GM18861 (cell line): ENCODE measurements around the gene GSTK1.
A peak's percentile ranks its signal among the peaks of the same experiment; 100 is the strongest.
"Not testable (repeated sequence)": the region's sequence is repeated elsewhere in the genome, so short reads cannot be mapped to it uniquely, and the experiment has no call there.

Source experiments
- ATAC-seq: cut with Tn5 transposase; IDR thresholded peaks from one replicate; pipeline ENCODE4 v1.9.1; 2021; ENCODE audit not compliant: unreplicated experiment

The GSTK1 gene

DNA sequence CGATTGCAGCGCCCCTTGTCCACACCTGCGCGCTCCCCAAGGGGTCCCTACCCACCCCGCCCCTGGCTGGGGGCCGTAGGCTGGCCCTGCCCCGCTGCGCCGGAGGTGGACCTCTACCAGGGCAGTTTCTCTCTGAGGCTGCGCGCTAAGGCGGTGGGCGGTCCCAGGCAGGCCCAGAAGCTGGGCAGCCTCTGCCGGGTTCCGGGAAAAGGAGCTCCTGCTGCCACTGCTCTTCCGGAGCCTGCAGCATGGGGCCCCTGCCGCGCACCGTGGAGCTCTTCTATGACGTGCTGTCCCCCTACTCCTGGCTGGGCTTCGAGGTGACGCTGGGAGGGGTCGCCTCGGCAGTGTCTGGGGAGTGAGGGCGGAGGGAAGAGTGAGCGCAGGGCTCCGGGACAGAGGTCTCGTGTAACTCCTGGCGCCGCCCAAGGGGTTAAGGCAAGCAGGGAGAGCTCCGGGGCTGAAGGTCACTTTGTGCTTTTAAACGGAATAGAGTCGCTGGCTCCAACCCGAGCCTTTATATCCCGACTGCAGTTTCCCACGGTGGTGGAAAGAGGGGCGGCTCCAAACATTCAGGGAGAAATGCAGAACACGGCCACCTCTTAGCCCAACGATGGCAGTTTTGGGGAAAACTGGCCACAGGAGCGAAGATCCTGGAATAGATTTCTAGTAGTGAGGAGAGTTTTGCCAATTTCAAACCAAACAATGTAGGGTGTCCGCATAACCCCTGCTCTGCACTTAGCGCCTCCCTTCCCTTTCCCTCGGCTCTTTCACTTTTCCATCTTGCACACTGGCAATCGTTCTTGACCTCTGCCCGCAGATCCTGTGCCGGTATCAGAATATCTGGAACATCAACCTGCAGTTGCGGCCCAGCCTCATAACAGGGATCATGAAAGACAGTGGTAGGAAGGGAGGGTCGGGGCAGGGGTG is at the start of gene GSTK1:
GSTK1 (plus strand) TSS at position 176 of the 930 bp plus-strand sequence; CDS start at position 249, 73 bp downstream.
- peak; percentile 98 for ATAC-seq

DNA sequence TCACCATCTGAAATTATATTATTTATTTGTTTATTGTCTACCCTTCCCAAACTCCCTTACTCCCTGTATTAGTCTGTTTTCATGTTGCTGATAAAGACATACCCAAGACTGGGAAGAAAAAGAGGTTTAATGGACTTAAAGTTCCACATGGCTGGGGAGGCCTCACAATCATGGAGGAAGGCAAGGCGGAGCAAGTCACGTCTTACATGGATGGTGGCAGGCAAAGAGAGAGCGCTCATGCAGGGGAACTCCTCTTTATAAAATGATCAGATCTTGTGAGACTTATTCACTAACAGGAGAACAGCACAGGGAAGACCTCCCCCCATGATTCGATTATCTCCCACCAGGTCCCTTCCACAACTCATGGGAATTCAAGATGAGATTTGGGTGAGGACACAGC is 49.8 kb upstream of the GSTK1 start:
- not testable (repeated sequence) for ATAC-seq

DNA sequence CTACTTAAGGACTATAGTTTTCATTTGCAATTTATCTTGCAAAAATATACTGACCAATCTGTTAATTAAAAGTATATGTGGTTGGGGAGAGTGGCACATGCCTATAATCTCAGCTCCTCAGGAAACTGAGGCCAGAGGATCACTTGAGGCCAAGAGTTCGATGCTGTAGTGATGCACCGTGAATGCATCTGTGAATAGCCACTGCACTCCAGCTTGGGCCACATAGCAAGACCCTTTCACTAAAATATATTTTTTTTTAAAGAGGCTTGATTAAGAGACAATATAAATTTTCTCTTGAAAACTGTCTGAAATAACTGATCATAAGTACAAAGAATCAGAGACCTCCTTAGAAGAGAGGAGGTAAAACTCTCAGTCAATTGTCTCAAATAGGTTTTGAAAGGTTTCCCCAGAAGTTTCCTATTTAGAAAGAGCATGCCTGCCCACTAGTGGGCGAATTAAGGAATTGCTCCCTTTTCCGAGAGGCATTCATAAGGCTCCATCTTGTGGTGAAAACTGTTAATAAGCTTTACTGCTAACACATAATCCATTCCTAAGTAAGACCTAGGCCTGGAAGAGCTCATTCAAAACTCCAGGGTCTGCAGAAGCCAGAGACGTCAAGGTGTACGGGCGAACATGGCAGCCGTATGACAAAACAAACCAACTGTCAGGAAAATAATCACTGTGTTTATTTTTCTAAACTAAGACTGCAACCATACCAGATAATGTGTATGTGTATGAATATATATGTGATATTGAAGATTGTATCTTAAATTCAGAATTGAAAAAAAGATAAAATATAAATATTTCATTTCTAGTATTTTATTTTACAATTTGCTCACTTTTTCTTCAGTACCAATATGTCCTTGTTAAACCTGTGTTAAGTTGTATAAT is 48.2 kb upstream of the GSTK1 start:
- peak; percentile 92 for ATAC-seq

DNA sequence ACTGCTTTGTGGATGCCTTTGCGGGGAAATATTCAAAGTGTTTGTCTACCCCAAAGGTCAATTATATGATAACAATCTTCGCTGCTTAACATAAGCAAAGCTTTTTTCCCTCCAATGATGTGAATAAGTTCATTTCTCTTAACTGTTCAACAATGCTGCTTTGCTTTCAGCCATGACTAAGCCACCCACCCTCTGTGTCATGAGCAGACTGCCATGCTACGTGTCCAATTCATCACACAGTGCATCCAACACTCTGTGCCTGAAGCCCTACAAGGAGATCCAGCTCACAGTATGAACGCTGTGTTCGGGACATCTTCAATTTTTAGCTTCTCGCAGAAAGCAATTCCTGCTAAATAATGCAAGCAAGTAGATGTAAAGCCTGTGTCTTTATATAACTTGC is 47.1 kb upstream of the GSTK1 start:
- ATAC-seq = no peak

DNA sequence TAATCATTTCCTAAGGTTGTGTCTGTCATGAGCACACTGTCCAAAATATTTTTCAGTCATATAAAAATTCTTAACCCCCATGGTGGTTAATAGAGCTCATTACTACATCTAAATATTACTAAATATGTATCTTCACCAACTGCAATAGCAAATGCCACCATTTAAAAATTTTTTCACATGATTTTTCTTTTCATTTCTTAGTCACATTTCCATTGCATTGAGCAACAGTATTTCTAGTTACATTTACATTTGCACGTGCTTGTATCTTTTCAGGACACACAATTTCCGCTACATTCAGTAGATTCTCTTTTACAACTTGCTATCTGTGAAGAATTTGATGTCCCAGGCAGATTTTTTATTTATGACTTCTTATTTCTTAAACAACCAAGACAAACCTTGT is 46.6 kb upstream of the GSTK1 start:
- ATAC-seq = no peak

DNA sequence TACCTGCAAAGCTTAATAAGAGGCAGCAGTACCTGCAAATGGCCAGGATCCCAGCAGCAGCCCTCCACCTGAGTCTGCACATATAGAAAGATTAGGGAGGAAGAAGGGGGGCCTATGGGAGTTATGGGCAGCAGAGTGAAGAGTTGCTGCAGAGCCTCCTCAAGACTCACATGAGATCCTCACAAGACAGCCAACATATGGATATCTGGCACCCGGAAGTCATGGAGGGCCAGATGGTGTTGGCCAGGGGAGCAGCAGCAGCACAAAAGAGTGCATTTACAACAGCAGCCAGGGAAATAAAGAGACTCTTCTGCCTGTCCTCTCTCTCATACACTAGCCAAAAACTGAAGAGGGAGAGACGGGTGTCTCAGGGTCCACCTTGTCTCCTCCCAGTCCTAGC is 45.4 kb upstream of the GSTK1 start:
- no peak for ATAC-seq

DNA sequence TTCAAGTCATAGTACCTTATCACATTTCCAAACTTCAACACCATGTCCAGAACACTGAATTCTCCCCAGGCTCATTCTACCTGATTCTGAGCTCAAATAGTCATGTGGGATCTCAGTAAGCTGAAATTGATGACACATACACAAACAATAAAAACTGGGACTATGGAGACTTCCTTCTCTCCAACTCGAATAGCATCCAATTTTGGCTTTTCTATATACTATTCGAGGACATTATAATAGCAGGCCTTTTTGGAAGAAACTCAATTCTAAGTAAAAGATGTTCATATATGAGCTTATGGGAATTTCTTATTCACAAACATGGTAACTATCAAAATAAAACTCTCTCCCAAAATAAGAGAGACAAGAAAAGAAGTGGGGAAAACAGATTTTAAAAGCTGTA is 42.0 kb upstream of the GSTK1 start:
- ATAC-seq = no peak

DNA sequence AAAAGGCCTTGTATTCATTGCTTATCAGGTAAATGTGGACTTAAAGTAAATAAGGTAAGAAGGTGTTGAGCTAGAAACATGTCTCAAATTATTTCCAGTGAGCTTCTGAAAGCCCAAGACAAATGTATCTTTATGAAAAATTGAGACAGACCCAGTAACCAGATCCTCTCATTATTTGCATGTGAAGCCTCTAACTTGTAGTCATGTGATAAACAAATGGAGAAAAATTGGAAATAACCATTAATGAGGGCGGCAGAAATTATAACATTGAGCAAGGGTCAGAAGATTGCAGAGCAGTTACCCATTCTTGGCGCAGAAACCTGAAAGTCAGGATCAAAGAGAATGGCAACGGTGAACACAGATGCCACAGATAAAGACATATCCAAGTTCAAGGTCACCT is 41.5 kb upstream of the GSTK1 start, which contains the start of gene TAS2R40:
TAS2R40 (plus strand) TSS at position 301 of the 400 bp plus-strand sequence; CDS start at position 343, 42 bp downstream.
- ATAC-seq = no peak

DNA sequence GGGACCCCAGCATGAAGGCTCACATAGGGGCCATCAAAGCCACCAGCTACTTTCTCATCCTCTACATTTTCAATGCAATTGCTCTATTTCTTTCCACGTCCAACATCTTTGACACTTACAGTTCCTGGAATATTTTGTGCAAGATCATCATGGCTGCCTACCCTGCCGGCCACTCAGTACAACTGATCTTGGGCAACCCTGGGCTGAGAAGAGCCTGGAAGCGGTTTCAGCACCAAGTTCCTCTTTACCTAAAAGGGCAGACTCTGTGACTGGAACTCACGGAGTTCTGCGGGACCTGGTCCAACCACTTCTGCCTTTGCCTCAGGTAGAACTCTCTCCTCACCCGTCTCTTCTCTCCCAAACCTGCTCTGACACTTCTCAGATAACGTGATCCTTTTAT is 40.5 kb upstream of the GSTK1 start:
- ATAC-seq = no peak

DNA sequence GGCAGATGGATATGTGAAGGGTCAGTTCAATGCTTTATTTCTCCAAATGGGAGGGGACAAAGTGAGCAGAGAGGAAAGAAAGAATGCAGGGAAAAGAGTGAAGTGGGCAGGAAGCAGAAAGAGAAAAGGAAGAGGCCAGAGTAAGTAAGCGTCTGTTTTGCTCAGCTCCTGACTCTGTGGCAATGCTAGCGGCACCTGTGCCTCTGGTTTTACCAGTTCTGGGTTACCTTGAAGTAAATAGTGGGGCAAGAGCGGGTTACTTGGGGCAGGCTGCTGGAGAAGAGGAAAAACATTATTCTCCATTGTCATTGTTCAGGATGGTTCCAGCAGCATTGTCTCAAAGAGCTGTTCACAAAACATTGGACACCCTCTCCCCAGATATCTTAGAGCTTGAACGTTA is 39.5 kb upstream of the GSTK1 start:
- ATAC-seq = no peak

DNA sequence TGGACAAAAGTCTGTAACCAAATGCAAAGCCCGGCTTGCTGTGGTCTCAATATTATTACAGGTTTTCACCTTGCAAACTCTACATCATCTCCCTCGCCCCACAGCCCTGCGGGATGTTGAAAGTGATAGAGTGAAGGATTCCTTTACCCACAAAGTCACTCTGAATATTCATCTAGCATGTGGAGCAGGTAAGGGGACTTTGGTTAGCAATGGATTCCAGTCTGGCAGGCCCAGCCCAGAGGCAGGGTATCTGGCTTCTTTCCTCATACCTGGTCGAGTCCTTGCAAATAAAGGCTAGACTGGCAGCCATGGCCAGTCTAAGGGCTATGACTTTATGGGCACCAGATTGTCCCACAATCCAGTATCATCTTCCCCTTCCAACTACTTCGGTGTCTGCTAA is 38.2 kb upstream of the GSTK1 start:
- ATAC-seq = no peak

DNA sequence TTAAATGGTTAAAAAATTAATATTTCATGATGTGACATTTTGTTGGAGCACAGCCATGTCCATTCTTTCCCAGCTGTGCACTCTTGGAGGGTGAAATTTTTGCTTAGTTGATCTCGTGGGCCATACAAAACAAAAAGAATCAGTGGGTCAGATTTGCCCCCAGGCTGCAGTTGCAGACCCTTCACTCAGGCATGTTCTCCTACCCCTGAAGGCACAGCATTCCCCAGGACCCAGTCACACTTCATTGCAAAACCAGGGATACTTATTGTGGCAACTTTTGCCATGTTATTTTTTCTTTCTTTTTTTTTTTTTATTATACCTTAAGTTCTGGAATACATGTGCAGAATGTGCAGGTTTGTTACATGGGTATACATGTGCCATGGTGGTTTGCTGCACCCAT is 35.4 kb upstream of the GSTK1 start:
- ATAC-seq = no peak

DNA sequence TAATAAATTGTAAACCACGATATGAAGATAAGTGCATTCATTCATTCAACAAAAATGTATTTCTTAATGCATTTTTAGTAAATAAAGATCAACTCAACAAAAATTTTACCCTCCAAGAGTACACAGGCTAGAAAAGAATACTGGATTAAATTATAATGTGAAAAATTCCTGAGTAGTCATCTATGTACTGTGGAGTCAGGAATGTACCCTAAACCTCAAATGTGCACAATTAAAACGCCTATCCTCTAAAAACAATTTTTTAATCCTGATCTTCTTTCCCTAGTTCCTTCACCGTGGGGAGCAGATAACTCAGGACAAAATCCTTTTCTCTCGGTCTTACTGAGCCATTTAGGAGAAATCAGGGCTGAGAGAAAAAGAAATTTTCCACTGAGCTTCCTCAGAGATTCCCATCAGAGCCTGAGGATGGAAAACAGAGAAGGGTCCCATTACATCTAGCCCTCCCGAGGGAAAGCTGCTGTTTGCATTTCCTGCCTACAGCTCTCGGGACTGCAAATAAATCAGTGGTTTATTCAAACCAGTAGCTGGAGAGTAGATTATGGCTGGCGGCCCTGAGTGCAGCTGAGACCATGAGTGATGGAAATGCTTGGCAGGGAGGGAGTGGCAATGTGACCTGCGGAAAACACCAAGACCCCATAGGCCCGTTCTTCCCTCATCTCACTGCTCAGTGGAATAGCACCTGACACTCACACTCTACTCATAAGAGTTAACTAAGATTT is 34.0 kb upstream of the GSTK1 start:
- ATAC-seq = no peak

DNA sequence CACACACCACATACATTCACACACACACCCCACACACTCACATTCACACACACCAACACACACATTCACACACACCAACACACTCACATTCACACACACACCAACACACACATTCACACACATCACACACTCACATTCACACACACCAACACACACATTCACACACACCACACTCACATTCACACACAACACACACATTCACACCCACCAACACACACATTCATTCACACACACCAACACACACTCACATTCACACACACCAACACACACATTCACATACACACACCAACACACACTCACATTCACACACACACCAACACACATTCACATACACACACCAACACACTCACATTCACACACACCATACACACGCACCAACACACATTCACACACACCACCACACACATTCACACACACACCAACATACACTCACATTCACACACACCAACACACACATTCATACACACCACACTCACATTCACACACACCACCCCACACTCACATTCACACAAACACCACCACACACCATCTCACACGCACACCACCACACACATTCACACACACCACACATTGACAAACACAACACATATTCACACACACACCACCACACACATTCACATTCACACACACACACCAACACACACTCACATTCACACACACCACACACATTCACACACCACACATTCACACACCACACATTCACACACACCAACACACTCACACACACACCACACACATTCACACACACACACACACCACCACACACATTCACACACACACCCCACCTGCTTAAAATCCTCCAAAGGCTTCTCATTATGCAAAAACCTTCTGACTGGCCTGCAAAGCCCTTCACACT is 32.4 kb upstream of the GSTK1 start:
- no peak for ATAC-seq

DNA sequence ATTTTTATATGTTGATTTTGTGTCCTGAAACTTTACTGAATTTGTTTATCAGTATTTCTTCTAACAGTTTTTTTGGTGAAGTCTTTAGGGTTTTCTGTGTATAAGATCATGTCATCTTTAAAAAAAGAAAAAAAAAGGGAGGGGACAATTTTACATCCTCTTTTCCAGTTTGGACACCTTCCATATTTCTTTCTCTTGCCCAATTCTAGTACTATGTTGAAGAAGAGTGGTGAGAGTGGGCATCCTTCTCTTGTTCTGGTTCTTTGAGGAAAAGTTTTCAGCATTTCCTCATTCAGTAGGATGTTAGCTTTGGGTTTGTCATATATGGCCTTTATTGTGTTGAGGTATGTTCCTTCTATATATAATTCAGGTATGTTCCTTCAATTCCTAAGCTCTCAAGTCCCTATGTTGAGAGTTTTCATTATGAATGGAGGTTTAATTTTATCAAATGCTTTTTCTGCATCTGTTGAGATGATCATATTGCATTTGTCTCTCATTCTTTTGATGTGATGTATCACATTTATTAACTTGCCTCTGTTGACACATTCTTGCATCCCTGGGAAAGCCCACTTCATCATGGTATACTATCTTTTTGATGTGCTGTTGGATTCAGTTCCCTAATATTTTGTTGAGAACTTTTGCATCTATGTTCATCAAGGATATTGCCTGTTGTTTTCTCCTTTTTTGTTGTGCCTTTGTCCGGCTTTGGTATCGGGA is 29.3 kb upstream of the GSTK1 start:
- ATAC-seq = no peak

DNA sequence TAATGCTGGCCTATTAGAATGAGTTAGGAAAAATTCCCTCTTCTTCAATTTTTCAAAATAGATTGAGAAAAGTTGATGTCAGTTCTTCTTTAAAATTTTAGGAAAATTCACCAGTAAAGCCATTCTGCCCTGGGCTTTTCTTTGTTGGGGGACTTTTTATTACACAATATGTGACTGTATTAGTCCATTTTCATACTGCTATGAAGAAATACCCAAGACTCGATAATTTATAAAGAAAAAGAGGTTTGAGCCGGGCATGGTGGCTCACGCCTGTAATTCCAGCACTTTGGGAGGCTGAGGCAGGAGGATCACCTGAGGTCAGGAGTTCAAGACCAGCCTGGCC is 28.7 kb upstream of the GSTK1 start:
- no peak for ATAC-seq

DNA sequence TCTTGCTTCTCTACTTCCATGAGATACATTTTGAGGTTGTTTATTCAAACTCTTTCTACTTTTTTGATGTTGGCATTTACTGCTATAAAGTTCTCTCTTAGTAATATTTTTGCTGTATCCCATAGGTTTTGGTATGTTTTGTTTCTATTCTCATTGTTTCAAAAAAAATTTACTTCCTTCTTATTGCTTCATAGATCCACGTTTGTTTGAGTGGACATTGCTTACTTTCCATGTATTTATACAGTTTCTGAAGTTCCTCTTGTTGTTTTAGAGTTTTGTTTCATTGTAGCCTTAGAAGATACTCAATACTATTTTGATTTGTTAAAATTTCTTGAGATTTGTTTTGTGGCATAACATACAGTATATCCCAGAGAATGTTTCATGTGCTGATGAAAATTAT is 27.7 kb upstream of the GSTK1 start:
- no peak for ATAC-seq

DNA sequence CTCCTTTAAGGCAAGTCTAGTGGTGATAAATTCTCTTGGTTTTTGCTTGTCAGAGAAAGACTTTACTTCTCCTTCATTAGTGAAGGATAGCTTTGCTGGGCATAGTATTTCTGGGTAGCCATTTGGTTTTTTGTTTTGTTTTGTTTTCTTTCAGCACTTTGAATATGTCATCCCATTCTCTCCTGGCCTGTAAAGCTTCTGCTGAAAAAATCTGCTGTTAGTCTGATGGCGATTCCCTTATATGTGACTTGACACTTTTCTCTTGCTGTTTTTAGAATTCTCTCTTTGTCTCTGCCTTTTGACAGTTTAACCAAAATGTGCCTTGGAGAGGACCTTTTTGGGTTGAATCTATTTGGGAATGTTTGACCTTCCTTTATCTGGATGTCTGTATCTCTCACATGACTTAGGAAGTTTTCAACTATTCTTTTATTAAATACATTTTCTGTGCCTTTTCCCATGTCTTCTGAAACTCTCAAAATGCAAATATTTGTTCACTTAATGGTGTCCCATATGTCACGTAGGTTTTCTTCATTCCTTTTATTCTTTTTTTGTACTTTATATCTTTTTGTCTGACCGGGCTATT is 26.7 kb upstream of the GSTK1 start:
- no peak for ATAC-seq

DNA sequence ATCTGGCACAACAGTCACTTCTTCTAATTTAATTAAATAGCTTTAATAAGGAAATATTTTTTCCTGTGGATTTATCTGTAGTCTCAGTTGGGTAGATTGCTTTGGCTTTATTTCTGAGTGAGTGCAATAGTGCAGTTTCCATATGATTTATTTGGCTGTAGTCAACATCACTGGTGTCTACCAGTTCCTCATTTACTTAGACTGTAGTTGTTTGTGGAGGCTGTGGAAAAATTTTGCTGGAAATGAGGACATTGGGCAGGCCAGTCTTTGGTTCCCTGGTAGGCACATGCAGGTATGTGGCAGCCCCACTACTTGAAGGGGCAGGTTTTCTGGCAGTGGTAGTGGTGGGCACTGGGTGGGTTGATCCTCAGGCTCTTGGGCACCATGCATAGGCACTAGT is 25.9 kb upstream of the GSTK1 start:
- no peak for ATAC-seq
